Measurements from ENCODE around the gene DSTYK. TPM values are rescaled to one million over a fixed set of nuclear protein-coding genes. Genes with fewer than 3 reads are reported as not detected.

The DSTYK gene
- total RNA-seq, 1 donor from 2014 or later = 11.3 TPM

DNA sequence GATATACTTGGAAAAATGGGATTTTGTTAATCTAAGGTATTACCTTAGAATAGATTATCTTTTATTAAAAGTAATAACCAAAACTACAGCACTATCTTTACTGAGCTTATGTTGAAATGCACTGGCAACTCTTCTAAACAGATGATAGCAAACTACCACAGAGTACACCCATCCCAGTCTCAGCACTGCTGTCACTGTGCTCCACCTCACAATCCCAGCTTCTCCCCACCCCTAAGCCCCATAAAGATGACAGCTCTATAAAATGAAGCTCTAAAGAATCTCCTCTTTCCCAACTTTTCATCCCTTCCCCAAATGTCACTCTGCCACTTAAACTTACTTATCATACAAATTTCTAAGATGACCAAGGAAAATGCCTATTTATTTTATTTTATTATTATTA lies 6.4 kb downstream of the DSTYK start:
- TF ChIP-seq, protein P1, sequence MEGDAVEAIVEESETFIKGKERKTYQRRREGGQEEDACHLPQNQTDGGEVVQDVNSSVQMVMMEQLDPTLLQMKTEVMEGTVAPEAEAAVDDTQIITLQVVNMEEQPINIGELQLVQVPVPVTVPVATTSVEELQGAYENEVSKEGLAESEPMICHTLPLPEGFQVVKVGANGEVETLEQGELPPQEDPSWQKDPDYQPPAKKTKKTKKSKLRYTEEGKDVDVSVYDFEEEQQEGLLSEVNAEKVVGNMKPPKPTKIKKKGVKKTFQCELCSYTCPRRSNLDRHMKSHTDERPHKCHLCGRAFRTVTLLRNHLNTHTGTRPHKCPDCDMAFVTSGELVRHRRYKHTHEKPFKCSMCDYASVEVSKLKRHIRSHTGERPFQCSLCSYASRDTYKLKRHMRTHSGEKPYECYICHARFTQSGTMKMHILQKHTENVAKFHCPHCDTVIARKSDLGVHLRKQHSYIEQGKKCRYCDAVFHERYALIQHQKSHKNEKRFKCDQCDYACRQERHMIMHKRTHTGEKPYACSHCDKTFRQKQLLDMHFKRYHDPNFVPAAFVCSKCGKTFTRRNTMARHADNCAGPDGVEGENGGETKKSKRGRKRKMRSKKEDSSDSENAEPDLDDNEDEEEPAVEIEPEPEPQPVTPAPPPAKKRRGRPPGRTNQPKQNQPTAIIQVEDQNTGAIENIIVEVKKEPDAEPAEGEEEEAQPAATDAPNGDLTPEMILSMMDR (IDR thresholded peaks at IDR 0.05; ENCODE audit: insufficient read depth, low read length, severe bottlenecking) = no peak

DNA sequence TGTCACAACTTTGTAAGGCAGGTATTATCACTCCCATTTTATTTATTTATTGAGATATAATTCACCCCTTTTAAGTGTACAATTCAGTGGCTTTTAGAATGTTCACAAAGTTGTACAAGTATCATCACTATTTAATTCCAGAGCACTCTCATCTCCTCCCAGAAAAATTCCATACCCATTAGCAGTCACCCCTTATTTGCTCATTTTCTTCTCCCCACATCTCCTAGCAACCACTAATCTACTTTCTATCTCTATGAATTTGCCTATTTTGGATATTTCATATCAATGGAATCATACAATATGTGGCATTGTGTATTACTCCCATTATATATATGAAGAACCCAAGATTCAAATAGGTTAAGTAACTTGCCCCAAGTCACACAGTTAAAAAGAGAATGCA lies 7.0 kb downstream of the DSTYK start:
- FAIRE-seq = no peak
- Histone ChIP-seq H3K4me3 (ENCODE audit: low read depth, low read length) (no peak overlapping the region), H3K36me3 (ENCODE audit: control insufficient read depth, insufficient read depth, low read length) (no peaks in the 10 kb centered on the region), H3K27me3 (ENCODE audit: control insufficient read depth, insufficient read depth, low read length) (no peaks in the 10 kb centered on the region)
- TF ChIP-seq, protein P1 (IDR thresholded peaks at IDR 0.05; ENCODE audit: insufficient read depth, low read length, severe bottlenecking) = no peak
- DNase-seq (ENCODE audit: low read depth) = peak; percentile 21

More for the DNA sequence above, 6.4 kb downstream of the DSTYK start:
- no peak for FAIRE-seq
- H3K27me3 ChIP-seq (ENCODE audit: control insufficient read depth, insufficient read depth, low read length) = no peaks in the 10 kb centered on the region
- no peak for DNase-seq (ENCODE audit: low read depth)
- H3K4me3 ChIP-seq (ENCODE audit: low read depth, low read length) = no peak overlapping the region
- no peaks in the 10 kb centered on the region for H3K36me3 ChIP-seq (ENCODE audit: control insufficient read depth, insufficient read depth, low read length)

DNA sequence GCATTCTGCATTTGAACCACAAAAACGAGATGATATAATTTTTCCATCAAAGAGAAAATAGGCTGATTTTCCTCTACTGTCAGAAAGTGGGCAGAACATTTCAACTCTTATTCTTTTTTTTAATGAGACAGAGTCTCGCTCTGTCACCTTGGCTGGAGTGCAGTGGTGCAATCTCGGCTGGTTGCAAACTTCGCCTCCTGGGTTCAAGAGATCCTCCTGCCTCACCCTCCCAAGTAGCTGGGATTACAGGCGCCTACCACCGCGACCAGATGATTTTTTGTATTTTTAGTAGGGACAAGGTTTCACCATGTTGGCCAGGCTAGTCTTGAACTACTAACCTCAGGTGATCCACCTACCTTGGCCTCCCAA lies 11.6 kb downstream of the DSTYK start:
- TF ChIP-seq, protein P1 (IDR thresholded peaks at IDR 0.05; ENCODE audit: insufficient read depth, low read length, severe bottlenecking) = no peak

DNA sequence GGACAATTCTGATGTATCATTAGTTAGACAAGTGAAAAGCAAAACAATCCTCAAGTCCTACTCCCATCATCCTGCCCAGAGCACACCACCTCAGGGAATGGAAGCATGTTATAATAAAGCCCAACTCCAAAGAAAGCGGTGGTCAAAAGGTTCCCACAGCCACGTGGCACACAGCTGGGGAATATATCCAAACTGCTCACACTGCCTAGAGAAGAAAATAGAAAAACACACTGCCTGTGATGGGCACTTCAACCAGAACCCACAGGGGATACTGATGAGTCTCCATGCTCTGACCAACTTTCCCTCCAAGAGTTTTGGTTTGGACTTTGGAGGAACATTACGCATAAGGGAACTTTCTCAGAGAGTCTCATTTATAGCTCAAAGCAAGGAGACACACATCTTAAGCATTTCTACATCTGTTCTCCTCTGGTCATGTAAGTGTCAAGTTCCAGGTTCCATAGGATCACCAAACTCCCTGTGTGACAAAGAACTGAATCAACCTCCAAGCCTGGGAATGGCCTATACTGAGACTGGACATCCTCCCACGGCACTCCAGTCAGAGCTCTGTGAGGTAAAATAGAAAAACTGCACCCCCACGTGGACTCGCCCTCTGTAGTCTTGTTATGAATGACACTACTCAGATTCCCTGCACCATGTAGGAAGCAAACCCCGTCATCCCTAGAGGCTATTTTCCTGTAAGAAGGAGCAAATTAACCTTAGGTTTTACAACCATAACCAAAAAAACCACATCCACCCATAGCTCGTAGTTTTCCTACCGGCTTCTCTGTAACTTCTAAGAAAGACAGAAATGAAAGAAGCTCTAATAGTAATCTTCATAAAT lies 12.2 kb downstream of the DSTYK start:
- H3K36me3 ChIP-seq (ENCODE audit: control insufficient read depth, insufficient read depth, low read length) = no peaks in the 10 kb centered on the region
- no peak for DNase-seq (ENCODE audit: low read depth)
- TF ChIP-seq, protein P1 (IDR thresholded peaks at IDR 0.05; ENCODE audit: insufficient read depth, low read length, severe bottlenecking) = no peak
- no peak overlapping the region for H3K4me3 ChIP-seq (ENCODE audit: low read depth, low read length)
- no peak for FAIRE-seq
- no peaks in the 10 kb centered on the region for H3K27me3 ChIP-seq (ENCODE audit: control insufficient read depth, insufficient read depth, low read length)

More for the DNA sequence above, 11.6 kb downstream of the DSTYK start:
- Histone ChIP-seq H3K4me3 (ENCODE audit: low read depth, low read length) (no peak overlapping the region), H3K36me3 (ENCODE audit: control insufficient read depth, insufficient read depth, low read length) (no peaks in the 10 kb centered on the region), H3K27me3 (ENCODE audit: control insufficient read depth, insufficient read depth, low read length) (no peaks in the 10 kb centered on the region)
- FAIRE-seq (no peak), DNase-seq (ENCODE audit: low read depth) (no peak)

DNA sequence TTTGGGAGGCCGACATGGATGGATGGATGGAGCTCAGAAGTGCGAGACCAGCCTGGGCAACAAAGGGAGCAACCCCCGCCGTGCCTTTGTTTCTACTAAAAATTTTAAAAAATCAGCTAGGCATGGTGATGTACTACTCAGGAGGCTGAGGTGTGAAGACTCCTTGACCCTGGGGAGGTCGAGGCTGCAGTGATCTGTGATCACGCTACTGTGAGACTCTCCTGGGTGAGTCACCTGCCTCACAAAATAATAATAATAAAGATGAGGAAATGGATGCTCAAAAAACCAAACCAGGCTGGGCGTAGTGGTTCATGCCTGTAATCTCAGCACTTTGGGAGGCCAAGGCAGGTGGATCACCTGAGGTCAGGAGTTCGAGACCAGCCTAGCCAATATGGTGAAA lies 19.2 kb downstream of the DSTYK start:
- TF ChIP-seq, protein P1 (IDR thresholded peaks at IDR 0.05; ENCODE audit: insufficient read depth, low read length, severe bottlenecking) = no peak
- no peak for FAIRE-seq
- DNase-seq (ENCODE audit: low read depth) = no peak
- Histone ChIP-seq H3K27me3 (ENCODE audit: control insufficient read depth, insufficient read depth, low read length) (no peaks in the 10 kb centered on the region), H3K4me3 (ENCODE audit: low read depth, low read length) (no peak overlapping the region), H3K36me3 (ENCODE audit: control insufficient read depth, insufficient read depth, low read length) (peaks cover 2% of the 10 kb centered on the region)

All from bronchial epithelial cell (primary cell).